B cell (primary cell): ENCODE data around the gene SLC44A4. TPM values are rescaled to one million over a fixed set of nuclear protein-coding genes. Genes with fewer than 3 reads are reported as not detected.

Experiments
- ATAC-seq: fragments of 200-7000 bp; cut with Tn5 transposase; one replicate; pipeline ENCODE4 v1.10.0; 2021; ENCODE audit warnings: low read depth, mild to moderate bottlenecking, moderate number of reproducible peaks, moderate library complexity
- CTCF ChIA-PET: fragments of 350-600 bp; sonication (Branson Sonifier 250); formaldehyde crosslinking; loops from one replicate; lab custom pipeline; 2021; ENCODE audit warnings: antibody characterized with exemption, inconsistent platforms; lab: Charles Lee
- POLR2A ChIA-PET: fragments of 350-600 bp; sonication (Branson Sonifier 250); formaldehyde crosslinking; loops from one replicate; lab custom pipeline; 2021; ENCODE audit warnings: antibody characterized with exemption; lab: Charles Lee
- DNase-seq: peaks from one replicate; pipeline ENCODE4 v3.0.0; 2013
- H2AFZ ChIP-seq: 2 replicates; pipeline ENCODE4 v1.6.1; 2012; ENCODE audit warnings: mild to moderate bottlenecking, low read depth, low read length; ENCODE audit not compliant: insufficient read depth, poor library complexity, severe bottlenecking
- H3K27ac ChIP-seq, 2 donors: 1 replicate in 1 of 2; 2 replicates in 1 of 2; pipeline ENCODE4 v1.5.1; 2012 to 2013; ENCODE audit warnings: low read length in 2 of 2, mild to moderate bottlenecking in 2 of 2, moderate library complexity in 1 of 2
- H3K27me3 ChIP-seq, 4 experiments: fragments of 200-600 bp in 1 of 4; sonication (generic) in 1 of 4; replicated peaks in 1 of 4; 1 replicate in 2 of 4; 2 replicates in 2 of 4; pipeline versions ENCODE4 v1.6.1 to v1.7.0; 2013 to 2016; ENCODE audit warnings: low read length in 3 of 4, mild to moderate bottlenecking in 2 of 4, mixed read lengths in 1 of 4, moderate library complexity in 1 of 4; ENCODE audit not compliant: insufficient read depth in 4 of 4, control insufficient read depth in 3 of 4; ENCODE audit errors: control extremely low read depth in 1 of 4
- H3K36me3 ChIP-seq, 2 experiments: replicated peaks in 1 of 2; 1 replicate in 1 of 2; 2 replicates in 1 of 2; pipeline versions ENCODE4 v1.6.1 to v1.7.1; 2013; ENCODE audit warnings: low read length in 1 of 2; ENCODE audit not compliant: insufficient read depth in 2 of 2, control insufficient read depth in 1 of 2; ENCODE audit errors: control extremely low read depth in 1 of 2, extremely low read depth in 1 of 2
- H3K4me1 ChIP-seq, 2 donors: fragments of 200-600 bp in 1 of 2; sonication (generic) in 1 of 2; 1 replicate in 1 of 2; 2 replicates in 1 of 2; pipeline versions ENCODE4 v1.5.1 to v1.6.1; 2013 to 2017; ENCODE audit warnings: low read length in 2 of 2; ENCODE audit not compliant: control insufficient read depth in 2 of 2, insufficient read depth in 2 of 2
- H3K4me2 ChIP-seq: replicated peaks from 2 replicates; pipeline ENCODE3; 2012; ENCODE audit warnings: mild to moderate bottlenecking, low read depth, low read length; ENCODE audit not compliant: poor library complexity, severe bottlenecking
- H3K4me3 ChIP-seq, 5 experiments: fragments of 200-600 bp in 1 of 5; sonication (generic) in 1 of 5; 1 replicate in 3 of 5; 2 replicates in 2 of 5; pipeline versions ENCODE4 v1.5.1 to v1.7.0; 2011 to 2016; ENCODE audit warnings: low read length in 4 of 5, mild to moderate bottlenecking in 4 of 5, low read depth in 2 of 5, control low read depth in 1 of 5, moderate library complexity in 1 of 5; ENCODE audit not compliant: insufficient read depth in 1 of 5; ENCODE audit errors: control extremely low read depth in 1 of 5, extremely low read depth in 1 of 5
- H3K79me2 ChIP-seq: fragments of 200-600 bp; sonication (generic); one replicate; pipeline ENCODE4 v1.6.0; 2016; ENCODE audit warnings: low read length; ENCODE audit not compliant: control insufficient read depth, insufficient read depth
- H3K9ac ChIP-seq: fragments of 200-600 bp; sonication (generic); 2 replicates; pipeline ENCODE4 v1.6.1; 2017; ENCODE audit warnings: mild to moderate bottlenecking, low read length, moderate library complexity
- H3K9me3 ChIP-seq, 3 donors: one replicate each; pipeline versions ENCODE4 v1.6.1 to v1.7.1; 2013; ENCODE audit warnings: low read length in 2 of 3; ENCODE audit not compliant: control insufficient read depth in 2 of 3, insufficient read depth in 1 of 3; ENCODE audit errors: control extremely low read depth in 1 of 3
- H4K20me1 ChIP-seq: 2 replicates; pipeline ENCODE4 v1.6.0; 2012; ENCODE audit warnings: mild to moderate bottlenecking, low read length; ENCODE audit not compliant: insufficient read depth, control insufficient read depth, poor library complexity, severe bottlenecking
- H3K27ac Mint-ChIP-seq: one replicate; pipeline ENCODE4 v1.8.0; 2021; ENCODE audit warnings: mixed read lengths
- H3K27me3 Mint-ChIP-seq: one replicate; pipeline ENCODE4 v1.8.0; 2021; ENCODE audit warnings: mixed read lengths
- H3K4me1 Mint-ChIP-seq: one replicate; pipeline ENCODE4 v1.8.0; 2021; ENCODE audit warnings: mixed read lengths
- H3K4me3 Mint-ChIP-seq: one replicate; pipeline ENCODE4 v1.8.0; 2021; ENCODE audit warnings: mixed read lengths
- H3K9me3 Mint-ChIP-seq: one replicate; pipeline ENCODE4 v1.8.0; 2022; ENCODE audit warnings: mixed read lengths; ENCODE audit not compliant: insufficient read depth
- CTCF ChIP-seq: fragments of 200-600 bp; IDR thresholded peaks from one replicate; pipeline ENCODE4 v1.8.0; 2022; ENCODE audit warnings: antibody characterized with exemption, mild to moderate bottlenecking
- EZH2 ChIP-seq: IDR thresholded peaks from 2 replicates; pipeline ENCODE4 v1.6.1; 2012; ENCODE audit warnings: borderline replicate concordance, low read depth, mild to moderate bottlenecking, moderate library complexity, low read length; ENCODE audit not compliant: insufficient read depth, poor library complexity, severe bottlenecking
- WGBS: methylation state at CpG from one replicate; pipeline ENCODE4 v1.1.5; 2013; ENCODE audit warnings: missing lambda C conversion rate; ENCODE audit not compliant: insufficient coverage; 5-methylcytosine and 5-hydroxymethylcytosine counted together
- intact Hi-C: fragments of 100-400 bp; cut with micrococcal nuclease; formaldehyde crosslinking; loops from one replicate; pipeline ENCODE4 v1.10.0; 2022
- polyA plus RNA-seq: library from polyadenylated mRNA; depleted of rRNA; stranded (reverse); fragments of >200 nt; gene quantifications from 2 replicates; pipeline ENCODE4 v1.2.3, GENCODE V29; 2012
- total RNA-seq, 2 donors: library from RNA; stranded (reverse); fragments of 120-200 nt in 1 of 2; gene quantifications; 1 replicate in 1 of 2; 2 replicates in 1 of 2; pipeline versions ENCODE4 v1.2.3 to v1.2.4, GENCODE V29; 2013 to 2022

The SLC44A4 gene
- total and polyA plus RNA-seq, 2 donors (not counting 1 experiment from before 2014, with no cell fraction given), result not detected

GRCh38 chr6:31831350-31832215 is 47.2 kb downstream of the SLC44A4 start:
- H2AFZ ChIP-seq, result no peak overlapping the region
- no peaks in the 10 kb centered on the region for H3K36me3 ChIP-seq
- DNase-seq (no peak), ATAC-seq (no peak)
- no peaks in the 10 kb centered on the region for H3K27me3 ChIP-seq
- Mint-ChIP-seq H3K4me3 (peak overlapping the region; percentile 96), H3K9me3 (no peaks in the 10 kb centered on the region), H3K27me3 (no peaks in the 10 kb centered on the region), H3K27ac (no peak overlapping the region), H3K4me1 (peaks cover 43% of the 10 kb centered on the region)
- CTCF ChIA-PET, result interaction anchor here (0.8 to 4.7 kb wide), 24 partner anchors 14 to 490 kb away, joined by 3 to 75 read pairs (median 9); partner anchors contain the start of genes ABHD16A, ATP6V1G2, CLIC1 and DDAH2
- peaks cover 5% of the 10 kb centered on the region for H4K20me1 ChIP-seq
- no peak overlapping the region for H3K9ac ChIP-seq
- no peaks in the 10 kb centered on the region for H3K9me3 ChIP-seq
- 88% methylated on average over 6 of the region's 15 CpGs for WGBS
- POLR2A ChIA-PET, result interaction anchor here (0.6 to 4.9 kb wide), 10 partner anchors 17 to 239 kb away, joined by 3 to 37 read pairs (median 6); partner anchors contain the start of genes CSNK2B, DDAH2, HSPA1A and HSPA1L
- H3K4me1 ChIP-seq, result peaks cover 31 to 57% of the 10 kb centered on the region in 2 donors
- H3K4me2 ChIP-seq, result peak overlapping the region; percentile 96
- no peak overlapping the region for H3K4me3 ChIP-seq
- TF ChIP-seq EZH2 (no peak), CTCF (no peak)
- no peak overlapping the region for H3K27ac ChIP-seq
- intact Hi-C loops, result loop anchor here (2.0 to 10.0 kb wide), 3 partner anchors 17 to 143 kb away; partner anchors contain the start of genes DXO, HSPA1A and HSPA1L
- peaks cover 36% of the 10 kb centered on the region for H3K79me2 ChIP-seq
